Activated CD4-positive, alpha-beta T cell treated with anti-CD3 and anti-CD28 coated beads, Interleukin-2, amount 50 U/mL, for 16 hours (primary cell): ENCODE data around the gene UBALD2.
A peak's percentile ranks its signal among the peaks of the same experiment; 100 is the strongest.

Source experiments
- DNase-seq: peaks from one replicate; pipeline ENCODE4 v3.0.0-alpha.2; 2020

The UBALD2 gene

GRCh38 chr17:76266244-76266938, 1.2 kb downstream of the UBALD2 start:
- DNase-seq: peak; percentile 33

GRCh38 chr17:76267051-76267576, 2.0 kb downstream of the UBALD2 start:
- DNase-seq: no peak

- peak; percentile 55 for DNase-seq
Measured at GRCh38 chr17:76267581-76268001, 2.4 kb downstream of the UBALD2 start.

GRCh38 chr17:76268015-76268749, 3.0 kb downstream of the UBALD2 start:
- DNase-seq: peak; percentile 86

GRCh38 chr17:76268991-76269981, 4.1 kb downstream of the UBALD2 start:
- DNase-seq: peak; percentile 35

- no peak for DNase-seq
Measured at GRCh38 chr17:76270127-76270592, 5.0 kb downstream of the UBALD2 start.

GRCh38 chr17:76270770-76271668, 5.9 kb downstream of the UBALD2 start:
- no peak for DNase-seq

GRCh38 chr17:76271669-76272540, 6.8 kb downstream of the UBALD2 start:
- peak; percentile 75 for DNase-seq

GRCh38 chr17:76272541-76273444, 7.6 kb downstream of the UBALD2 start:
- DNase-seq: peak; percentile 50

- DNase-seq: no peak
Measured at GRCh38 chr17:76273445-76274111, 8.4 kb downstream of the UBALD2 start.

GRCh38 chr17:76274112-76274956, 9.2 kb downstream of the UBALD2 start:
- no peak for DNase-seq

- no peak for DNase-seq
Measured at GRCh38 chr17:76275382-76276068, 10.4 kb downstream of the UBALD2 start.

GRCh38 chr17:76276069-76276431, 10.9 kb downstream of the UBALD2 start:
- no peak for DNase-seq

- DNase-seq: no peak
Measured at GRCh38 chr17:76276461-76277299, 11.5 kb downstream of the UBALD2 start.

- no peak for DNase-seq
Measured at GRCh38 chr17:76277300-76278267, 12.4 kb downstream of the UBALD2 start.
